Mesangial cell (primary cell): Measurements from ENCODE around the gene TBX19. TPM values are rescaled to one million over a fixed set of nuclear protein-coding genes. Genes with fewer than 3 reads are reported as not detected.

Experiments
- total RNA-seq: library from RNA; depleted of rRNA; stranded (reverse); fragments of >200 nt; gene quantifications from 2 replicates; pipeline ENCODE4 v1.2.3, GENCODE V29; 2015

TBX19 gene
- 0.76 and 0.98 TPM in 2 replicates for total RNA-seq

GRCh38 chr1:168280296-168280927, at the start of gene TBX19:
TBX19 (plus strand) TSS chr1:168280877; CDS start chr1:168281091, 214 bp downstream.

Other genes starting within 250 kb of the TBX19 start
- 15.6 and 17.1 TPM in 2 replicates for gene GPR161, start 143.9 kb upstream of the TBX19 start, total RNA-seq
- 13.8 and 15.6 TPM in 2 replicates for gene TIPRL, start 101.9 kb upstream of the TBX19 start, total RNA-seq
- gene SFT2D2, start 54.9 kb upstream of the TBX19 start, total RNA-seq, result 35.2 and 42.0 TPM in 2 replicates